ENCODE data around the gene MCC.

DNA sequence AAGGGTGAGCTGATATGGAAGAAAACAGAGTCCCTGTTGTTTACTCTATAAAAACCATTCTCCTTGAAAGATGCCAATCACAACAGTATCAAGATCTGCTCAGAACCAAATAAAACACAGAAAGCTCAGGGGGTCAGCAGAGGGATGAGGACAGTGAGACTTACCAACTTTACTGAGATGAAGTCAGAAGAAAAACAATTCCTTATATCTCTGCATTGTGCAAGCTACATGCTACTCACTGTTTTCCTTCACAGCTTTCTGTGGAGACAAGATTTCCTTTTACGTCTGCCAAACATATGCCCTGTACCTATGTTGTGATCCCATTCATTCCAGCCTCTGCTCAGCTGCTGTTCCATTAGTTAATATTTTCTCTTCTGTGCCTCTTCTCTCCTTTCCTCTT is 239.0 kb downstream of the MCC start:
- no peak for TF ChIP-seq CTCF (IDR thresholded peaks at IDR 0.05)
- no peak for TF ChIP-seq POLR2A (IDR thresholded peaks at IDR 0.05)

All from thyroid gland (tissue), 4 donors.